Astrocyte of the cerebellum (primary cell): ENCODE data around the gene RNF212.
A peak's percentile ranks its signal among the peaks of the same experiment; 100 is the strongest.

Experiments used
- DNase-seq: peaks from one replicate; pipeline ENCODE4 v3.0.0-alpha.2; 2011; ENCODE audit warnings: low read depth
- H3K4me3 ChIP-seq: 2 replicates; pipeline ENCODE4 v1.5.1; 2011; ENCODE audit warnings: mild to moderate bottlenecking, low read depth, low read length, moderate library complexity
- in situ Hi-C: cut with HindIII; loops from 2 replicates; pipeline ENCODE4 v1.10.0; 2017; ENCODE audit warnings: low sequenced_read_pairs
- TF ChIP-seq, protein P1 (sequence below): IDR thresholded peaks from 2 replicates; pipeline ENCODE4 v1.5.1; 2012; ENCODE audit warnings: low read length, low read depth, moderate library complexity, mild to moderate bottlenecking; ENCODE audit errors: missing control alignments

RNF212 gene

DNA sequence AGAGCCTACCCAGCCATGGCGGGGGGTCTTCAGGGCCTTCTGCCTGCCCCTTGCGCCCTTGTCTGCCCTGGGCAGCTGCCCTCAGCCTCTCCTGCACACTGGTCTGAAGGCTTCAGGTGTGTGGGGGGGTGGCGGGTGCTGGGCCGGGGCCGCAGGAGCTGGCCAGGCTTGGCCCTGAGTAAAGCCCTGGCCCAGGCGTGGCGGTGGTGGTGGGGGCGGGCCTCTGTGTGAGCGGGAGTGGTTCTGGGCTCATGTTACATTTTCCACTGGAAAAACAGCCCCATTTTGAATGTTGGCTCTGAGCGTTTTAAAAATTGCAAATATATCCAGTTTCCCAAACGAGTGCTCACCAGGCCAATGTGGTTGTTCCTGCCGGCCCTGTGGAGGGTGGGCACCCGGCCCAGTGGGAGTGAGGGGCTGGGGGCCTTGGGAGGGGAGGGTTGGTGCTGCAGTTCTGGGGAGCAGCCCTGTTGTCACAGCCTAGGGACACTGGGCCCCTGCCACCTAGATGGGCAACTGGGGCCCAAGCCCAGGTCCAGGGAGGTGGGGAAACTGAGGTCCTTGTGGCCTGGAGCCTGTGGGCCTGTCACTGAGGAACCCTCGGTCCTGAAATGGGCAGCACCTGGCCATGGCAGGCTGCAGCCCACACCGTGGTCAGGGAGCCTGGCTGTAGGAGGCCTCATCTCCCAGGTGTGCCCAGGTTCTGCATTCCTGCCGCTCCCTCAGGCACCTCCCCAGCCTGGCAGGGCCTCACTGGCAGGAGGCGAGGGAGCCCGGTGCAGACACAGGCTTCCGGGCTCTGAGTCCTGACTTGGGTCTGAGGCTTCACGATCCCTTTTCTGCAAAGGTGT, 73.6 kb downstream of the RNF212 start:
- peak; percentile 34 for DNase-seq
- no peak overlapping the region for H3K4me3 ChIP-seq
- TF ChIP-seq, protein P1, sequence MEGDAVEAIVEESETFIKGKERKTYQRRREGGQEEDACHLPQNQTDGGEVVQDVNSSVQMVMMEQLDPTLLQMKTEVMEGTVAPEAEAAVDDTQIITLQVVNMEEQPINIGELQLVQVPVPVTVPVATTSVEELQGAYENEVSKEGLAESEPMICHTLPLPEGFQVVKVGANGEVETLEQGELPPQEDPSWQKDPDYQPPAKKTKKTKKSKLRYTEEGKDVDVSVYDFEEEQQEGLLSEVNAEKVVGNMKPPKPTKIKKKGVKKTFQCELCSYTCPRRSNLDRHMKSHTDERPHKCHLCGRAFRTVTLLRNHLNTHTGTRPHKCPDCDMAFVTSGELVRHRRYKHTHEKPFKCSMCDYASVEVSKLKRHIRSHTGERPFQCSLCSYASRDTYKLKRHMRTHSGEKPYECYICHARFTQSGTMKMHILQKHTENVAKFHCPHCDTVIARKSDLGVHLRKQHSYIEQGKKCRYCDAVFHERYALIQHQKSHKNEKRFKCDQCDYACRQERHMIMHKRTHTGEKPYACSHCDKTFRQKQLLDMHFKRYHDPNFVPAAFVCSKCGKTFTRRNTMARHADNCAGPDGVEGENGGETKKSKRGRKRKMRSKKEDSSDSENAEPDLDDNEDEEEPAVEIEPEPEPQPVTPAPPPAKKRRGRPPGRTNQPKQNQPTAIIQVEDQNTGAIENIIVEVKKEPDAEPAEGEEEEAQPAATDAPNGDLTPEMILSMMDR = no peak
- in situ Hi-C loops = no loop called here

- TF ChIP-seq, protein P1 = no peak
- no peak overlapping the region for H3K4me3 ChIP-seq
- DNase-seq = no peak
- in situ Hi-C loops = no loop called here
These were observed 74.3 kb downstream of the RNF212 start for GRCh38 chr4:1038948-1039492.

- no peak for DNase-seq
- in situ Hi-C loops = no loop called here
- no peak overlapping the region for H3K4me3 ChIP-seq
- TF ChIP-seq, protein P1 = no peak
These were observed 76.2 kb downstream of the RNF212 start for GRCh38 chr4:1036976-1037810.

DNA sequence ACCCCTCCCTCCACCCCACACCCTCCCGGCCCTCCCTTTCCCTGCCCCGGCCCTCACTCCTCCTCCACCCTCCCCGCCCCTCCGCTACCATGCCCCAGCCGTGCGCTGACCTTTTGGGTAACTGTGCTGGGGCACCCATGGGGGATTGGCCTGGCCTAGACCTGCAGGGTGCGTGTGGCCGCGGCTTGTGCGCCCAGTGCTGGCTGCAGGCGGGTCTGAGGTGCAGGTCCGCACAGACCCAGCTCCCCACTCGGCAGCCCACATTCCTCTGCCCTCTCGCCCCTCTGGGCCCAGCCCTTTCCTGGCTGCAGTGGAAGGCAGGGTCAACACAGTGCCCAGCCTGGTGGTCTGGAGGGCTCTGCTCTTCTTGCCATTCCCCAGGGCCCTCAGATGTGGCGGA, 77.3 kb downstream of the RNF212 start:
- TF ChIP-seq, protein P1 = no peak
- H3K4me3 ChIP-seq = no peak overlapping the region
- no peak for DNase-seq
- in situ Hi-C loops = no loop called here

DNA sequence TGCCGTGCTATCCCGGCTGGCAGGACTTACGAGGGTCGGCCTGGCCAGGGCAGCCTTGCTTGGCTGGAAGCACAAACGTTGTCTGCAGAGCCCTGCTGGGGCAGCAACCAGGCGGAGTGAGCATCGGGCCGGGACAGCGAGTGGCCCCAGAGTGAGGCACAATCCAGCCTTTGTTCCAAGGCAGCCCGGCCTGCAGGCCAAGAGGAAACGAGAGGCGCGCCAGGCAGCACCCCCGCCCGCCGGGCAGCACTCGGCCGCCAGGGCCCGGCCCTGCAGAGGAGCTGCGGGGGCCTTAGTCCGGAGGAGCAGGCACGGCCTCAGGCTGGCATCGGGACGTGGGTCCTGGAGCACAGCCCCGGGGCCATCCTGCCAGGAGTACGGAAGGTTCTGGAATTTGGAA, 77.9 kb downstream of the RNF212 start:
- DNase-seq = no peak
- H3K4me3 ChIP-seq = no peak overlapping the region
- in situ Hi-C loops = no loop called here
- TF ChIP-seq, protein P1 = no peak

DNA sequence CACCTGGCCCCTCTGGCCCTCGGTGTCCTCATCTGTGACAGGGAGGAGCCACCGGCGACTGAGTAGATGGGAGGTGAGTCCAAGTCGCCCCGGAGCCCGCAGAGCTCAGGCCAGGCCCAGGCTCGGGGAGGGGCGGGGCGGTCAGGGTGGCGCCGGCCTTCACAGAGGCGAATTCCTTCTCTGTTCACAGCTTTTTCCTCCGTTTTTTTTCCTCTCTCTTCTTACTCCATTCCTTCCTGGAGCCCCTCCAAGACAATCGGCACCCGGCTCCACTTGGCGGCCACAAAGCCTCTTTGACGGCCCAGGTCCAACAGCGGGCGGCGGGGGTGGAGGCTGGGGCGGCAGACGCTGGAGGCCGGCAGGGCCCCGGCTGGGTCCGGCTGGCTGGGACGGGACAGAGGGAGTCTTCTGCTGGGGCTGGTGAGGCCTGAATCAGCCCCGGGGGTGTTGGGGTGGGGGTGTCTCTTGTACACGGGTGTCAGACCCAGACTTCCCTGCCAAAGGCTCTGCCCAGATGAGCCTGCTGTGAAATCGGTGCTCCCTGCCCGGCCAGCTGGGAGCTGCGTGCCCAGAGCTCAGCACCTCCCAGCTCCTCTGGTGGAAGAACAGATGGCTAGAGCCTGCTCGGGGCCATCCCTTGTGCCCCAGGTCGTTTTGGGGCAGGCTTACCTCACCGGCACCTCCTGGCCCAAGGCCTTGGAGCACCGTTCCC, 79.4 kb downstream of the RNF212 start:
- peak; percentile 66 for DNase-seq
- TF ChIP-seq, protein P1 = no peak
- in situ Hi-C loops = loop anchor here (5.0 kb wide), 1 partner anchor 62 kb away; the partner anchor contains the start of gene DGKQ
- H3K4me3 ChIP-seq = peak overlapping the region; percentile 24
